ENCODE results near the gene CDKN1C. TPM values are rescaled to one million over a fixed set of nuclear protein-coding genes. Genes with fewer than 3 reads are reported as not detected.

CDKN1C gene
- total RNA-seq, 1 donor from 2014 or later: 2.0 TPM

DNA sequence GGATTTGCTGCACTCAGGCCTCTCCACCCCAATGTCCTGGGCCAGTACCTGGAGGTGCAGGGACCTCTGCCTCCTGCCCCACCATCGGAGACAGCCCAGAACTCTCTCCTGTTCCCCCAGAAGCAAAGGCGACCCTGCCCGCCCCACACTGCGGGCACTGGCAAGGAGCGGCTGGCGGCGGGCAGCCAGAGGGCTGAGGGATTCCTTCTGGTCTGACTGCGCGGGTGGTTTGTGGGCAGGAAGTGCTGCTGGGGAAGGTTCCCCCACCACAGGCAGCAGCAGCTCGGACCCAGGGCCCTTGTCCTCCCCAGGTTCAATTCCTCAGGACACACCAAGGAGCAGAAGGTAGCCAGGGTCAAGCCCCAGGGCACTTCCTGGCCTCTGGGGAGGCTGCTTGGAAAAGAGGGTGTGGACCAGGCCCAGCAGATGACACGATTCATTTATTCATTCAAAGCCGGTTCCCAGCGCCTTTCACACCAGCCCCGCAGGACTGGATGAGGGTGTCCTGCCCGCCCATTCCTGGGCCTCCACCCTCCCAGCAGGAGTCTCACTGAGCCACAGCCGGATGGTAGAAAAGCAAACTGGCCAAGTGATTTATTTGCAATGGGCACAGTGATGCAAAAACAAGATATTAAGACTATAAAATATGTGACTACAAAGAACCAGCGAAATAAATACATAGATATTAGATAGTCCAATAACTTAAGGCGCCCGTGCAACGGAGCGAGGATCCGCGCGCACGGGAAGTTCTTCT is 42.5 kb upstream of the CDKN1C start:
- Mint-ChIP-seq H3K4me3 (peak overlapping the region; percentile 92), H3K36me3 (ENCODE audit: low read depth) (peaks cover 3% of the 10 kb centered on the region), H3K27me3 (peaks cover 18% of the 10 kb centered on the region), H3K27ac (peak overlapping the region; percentile 70), H3K4me1 (peaks cover 26% of the 10 kb centered on the region), H3K9me3 (no peaks in the 10 kb centered on the region)
- intact Hi-C loops (cut with micrococcal nuclease): no loop called here
- no peak for DNase-seq

DNA sequence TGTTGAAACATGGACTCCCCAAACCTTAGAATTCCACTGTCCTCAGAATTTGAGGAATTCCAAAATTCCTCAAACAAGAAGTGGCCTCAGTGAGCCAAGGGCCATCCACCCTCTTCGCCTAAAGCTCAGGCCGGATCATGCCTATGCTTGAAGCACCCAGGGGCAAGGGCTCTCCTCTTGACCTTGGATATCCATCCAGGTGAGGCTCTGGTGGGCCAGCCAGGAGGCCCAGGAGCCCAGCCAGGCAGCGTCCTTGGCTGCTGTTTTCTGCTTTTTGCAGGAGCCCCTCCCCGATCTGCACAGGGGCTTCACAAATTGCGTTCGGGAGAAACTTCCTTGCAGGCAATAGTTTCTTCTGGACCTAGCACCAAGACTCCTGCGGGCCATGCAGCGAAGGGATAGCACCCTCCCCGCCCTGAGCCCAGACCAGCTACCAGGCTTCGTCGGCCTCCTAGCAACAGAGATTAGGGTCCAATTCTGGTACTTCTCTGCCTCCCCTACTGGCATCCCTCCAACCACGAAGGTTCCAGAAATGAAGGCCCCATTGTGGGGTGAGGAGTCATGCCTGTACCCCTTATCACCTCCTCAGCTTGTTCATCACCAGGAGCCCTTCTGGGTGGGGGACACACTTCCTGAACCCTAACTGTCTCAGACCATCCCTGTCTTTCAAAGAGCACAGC is 41.7 kb upstream of the CDKN1C start:
- H3K27me3 Mint-ChIP-seq: peaks cover 18% of the 10 kb centered on the region
- H3K4me3 Mint-ChIP-seq: peak overlapping the region; percentile 92
- peaks cover 20% of the 10 kb centered on the region for H3K4me1 Mint-ChIP-seq
- H3K9me3 Mint-ChIP-seq: no peaks in the 10 kb centered on the region
- H3K36me3 Mint-ChIP-seq (ENCODE audit: low read depth): peaks cover 3% of the 10 kb centered on the region
- DNase-seq: no peak
- no peak overlapping the region for H3K27ac Mint-ChIP-seq
- intact Hi-C loops (cut with micrococcal nuclease): no loop called here

DNA sequence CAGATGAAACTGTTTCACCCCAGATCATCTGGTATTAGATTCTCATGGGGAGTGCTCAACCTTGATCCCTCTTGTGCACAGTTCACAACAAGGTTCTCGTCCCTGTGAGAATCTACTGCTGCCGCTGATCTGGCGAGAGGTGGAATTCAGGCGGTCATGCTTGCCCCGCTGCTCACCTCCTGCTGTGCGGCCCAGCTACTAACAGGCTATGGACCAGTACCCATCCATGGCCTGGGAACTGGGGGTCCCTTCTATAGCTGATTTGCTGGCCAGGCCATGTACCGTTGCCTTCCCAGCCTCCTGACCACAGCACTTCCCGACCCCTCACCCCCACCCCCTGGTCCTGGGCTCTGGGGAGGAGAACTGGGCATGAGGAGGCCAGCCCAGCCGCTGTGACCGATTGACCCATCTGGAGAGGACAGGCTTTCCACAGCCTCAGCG is 41.1 kb upstream of the CDKN1C start:
- Mint-ChIP-seq H3K9me3 (no peaks in the 10 kb centered on the region), H3K36me3 (ENCODE audit: low read depth) (peaks cover 3% of the 10 kb centered on the region), H3K27me3 (peaks cover 18% of the 10 kb centered on the region), H3K4me3 (no peak overlapping the region), H3K4me1 (peaks cover 20% of the 10 kb centered on the region), H3K27ac (no peak overlapping the region)
- no peak for DNase-seq
- intact Hi-C loops (cut with micrococcal nuclease): no loop called here

DNA sequence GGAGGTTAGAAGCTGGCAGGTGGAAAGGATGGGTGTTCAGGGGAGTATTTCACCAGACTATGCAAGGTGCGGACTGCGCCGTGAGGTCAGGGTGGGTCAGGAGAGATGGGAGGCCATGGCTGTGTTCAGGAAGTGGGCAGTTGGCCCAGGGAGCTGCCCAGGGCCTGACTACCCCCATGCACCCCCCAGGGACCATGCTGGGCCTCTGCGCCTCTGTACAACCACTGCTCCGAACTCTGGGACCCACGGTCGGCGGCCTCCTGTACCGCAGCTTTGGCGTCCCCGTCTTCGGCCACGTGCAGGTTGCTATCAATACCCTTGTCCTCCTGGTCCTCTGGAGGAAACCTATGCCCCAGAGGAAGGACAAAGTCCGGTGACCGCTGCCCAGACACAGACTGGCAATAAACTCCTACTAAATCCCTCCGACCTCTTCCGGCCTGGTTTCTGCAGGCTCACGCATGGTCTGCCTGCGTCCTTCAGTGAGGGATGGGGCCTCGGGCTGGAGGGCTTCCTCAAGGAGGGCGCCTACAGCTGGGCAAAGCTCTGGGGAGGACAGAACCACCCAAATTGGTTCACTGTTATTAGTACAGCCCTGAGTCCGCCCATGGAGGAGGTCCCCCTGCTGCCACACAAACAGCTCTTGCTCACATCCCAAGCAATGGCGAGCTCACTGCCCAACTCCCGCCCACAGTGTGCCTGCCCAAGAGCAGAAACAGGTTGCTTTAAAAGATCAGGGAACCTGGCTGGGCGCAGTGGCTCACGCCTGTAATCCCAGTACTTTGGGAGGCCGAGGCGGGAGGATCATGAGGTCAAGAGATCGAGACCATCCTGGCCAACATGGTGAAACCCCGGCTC is 39.5 kb upstream of the CDKN1C start:
- H3K9me3 Mint-ChIP-seq: no peaks in the 10 kb centered on the region
- intact Hi-C loops (cut with micrococcal nuclease): no loop called here

DNA sequence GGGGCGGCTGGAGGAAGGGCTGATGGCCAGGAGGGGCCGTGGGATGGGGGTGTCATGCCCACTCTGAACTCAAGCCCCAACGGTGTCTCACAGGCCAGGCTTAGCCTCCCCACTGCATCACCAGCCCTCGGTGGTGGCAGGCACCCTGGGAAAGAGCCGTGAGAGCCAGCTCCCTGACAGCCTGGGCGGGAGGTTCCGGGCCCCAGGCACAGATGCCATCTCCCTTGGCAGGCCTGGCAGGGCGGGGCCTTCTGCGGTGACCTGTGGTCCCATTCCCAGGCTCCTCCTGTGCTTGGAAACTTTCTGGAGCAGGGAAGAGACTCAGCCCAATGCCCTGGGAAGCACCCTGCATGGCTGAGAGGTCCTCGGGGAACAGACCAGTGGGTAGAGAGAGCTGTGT is 38.8 kb upstream of the CDKN1C start:
- no peak for DNase-seq
- no peaks in the 10 kb centered on the region for H3K9me3 Mint-ChIP-seq
- no peak overlapping the region for H3K4me3 Mint-ChIP-seq
- peaks cover 16% of the 10 kb centered on the region for H3K27me3 Mint-ChIP-seq
- peaks cover 12% of the 10 kb centered on the region for H3K4me1 Mint-ChIP-seq
- intact Hi-C loops (cut with micrococcal nuclease): no loop called here
- no peak overlapping the region for H3K27ac Mint-ChIP-seq
- peaks cover 3% of the 10 kb centered on the region for H3K36me3 Mint-ChIP-seq (ENCODE audit: low read depth)

More for the DNA sequence above, 39.5 kb upstream of the CDKN1C start:
- DNase-seq: no peak
- H3K27ac Mint-ChIP-seq: no peak overlapping the region
- H3K4me1 Mint-ChIP-seq: peaks cover 14% of the 10 kb centered on the region
- peaks cover 18% of the 10 kb centered on the region for H3K27me3 Mint-ChIP-seq
- peaks cover 3% of the 10 kb centered on the region for H3K36me3 Mint-ChIP-seq (ENCODE audit: low read depth)
- no peak overlapping the region for H3K4me3 Mint-ChIP-seq

DNA sequence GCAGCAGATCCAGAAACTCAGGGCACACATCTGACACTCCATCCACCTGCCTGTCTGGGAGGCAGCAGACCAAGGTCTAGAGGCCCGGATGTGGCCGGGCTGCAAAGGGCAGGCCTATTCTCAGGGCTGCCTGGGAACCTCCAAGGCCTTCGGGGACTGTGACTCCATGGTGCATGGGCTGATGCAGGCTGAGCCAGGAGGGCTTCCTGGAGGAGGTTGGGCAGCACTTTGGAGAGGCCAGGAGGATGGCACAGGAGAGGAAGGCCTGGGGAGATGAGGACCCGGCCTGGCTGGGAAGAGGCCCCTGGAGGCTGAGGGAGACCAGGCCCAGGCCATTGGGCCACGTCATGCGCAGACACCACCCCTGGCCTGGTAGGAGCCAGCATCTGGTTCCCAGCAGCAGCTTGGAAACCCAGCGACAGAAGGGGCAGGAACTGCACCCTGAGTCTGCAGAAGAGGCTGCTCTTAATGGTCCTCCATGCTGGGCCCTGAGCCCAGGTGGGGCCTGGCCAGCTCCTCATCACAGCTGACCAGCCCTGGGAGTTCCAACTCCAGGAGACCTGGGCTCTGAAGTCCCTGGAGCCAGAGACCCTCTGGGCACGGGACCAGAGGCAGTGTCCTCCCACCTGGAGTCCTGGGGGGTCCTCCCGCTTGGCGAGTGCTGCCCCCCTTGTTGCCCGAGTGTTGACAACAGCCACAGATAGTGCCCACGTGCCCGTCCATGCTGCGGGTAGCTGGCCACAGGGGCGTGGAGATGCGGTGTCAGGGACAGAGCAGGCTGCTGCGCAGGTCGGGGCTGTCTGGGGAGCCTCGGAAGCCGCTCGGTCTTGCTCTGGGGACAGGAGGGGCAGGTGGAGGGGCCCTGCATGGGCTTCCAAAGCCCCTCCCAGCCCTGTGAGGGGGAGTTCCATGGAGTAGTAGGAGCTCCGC is 38.1 kb upstream of the CDKN1C start:
- peaks cover 14% of the 10 kb centered on the region for H3K27me3 Mint-ChIP-seq
- peaks cover 2% of the 10 kb centered on the region for H3K36me3 Mint-ChIP-seq (ENCODE audit: low read depth)
- H3K4me3 Mint-ChIP-seq: no peak overlapping the region
- H3K27ac Mint-ChIP-seq: no peak overlapping the region
- H3K4me1 Mint-ChIP-seq: peaks cover 9% of the 10 kb centered on the region
- intact Hi-C loops (cut with micrococcal nuclease): no loop called here
- DNase-seq: no peak
- H3K9me3 Mint-ChIP-seq: no peaks in the 10 kb centered on the region

DNA sequence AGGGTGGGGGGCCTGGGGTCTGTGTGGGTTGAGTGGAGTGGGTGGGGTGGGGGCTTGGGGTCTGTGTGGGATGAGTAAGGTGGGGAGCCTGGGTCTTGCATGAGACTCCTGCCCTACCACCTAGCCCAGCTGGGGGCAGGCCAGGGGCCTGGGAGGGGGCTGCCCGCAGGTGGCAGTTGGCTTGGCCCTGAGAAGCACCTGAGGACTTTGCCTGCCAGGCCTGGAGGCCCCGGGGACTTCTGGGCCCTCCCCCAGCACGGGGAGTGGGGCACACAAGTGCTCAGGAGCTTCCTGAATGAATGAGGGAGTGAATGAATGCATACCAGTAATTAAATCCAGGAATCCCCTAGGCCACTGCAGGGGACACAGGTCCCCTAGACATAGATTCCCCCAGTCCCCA is 37.1 kb upstream of the CDKN1C start:
- no peak for DNase-seq
- Mint-ChIP-seq H3K4me3 (no peak overlapping the region), H3K4me1 (peaks cover 2% of the 10 kb centered on the region), H3K9me3 (no peaks in the 10 kb centered on the region), H3K27ac (no peak overlapping the region), H3K36me3 (ENCODE audit: low read depth) (no peaks in the 10 kb centered on the region), H3K27me3 (peaks cover 8% of the 10 kb centered on the region)
- intact Hi-C loops (cut with micrococcal nuclease): no loop called here

DNA sequence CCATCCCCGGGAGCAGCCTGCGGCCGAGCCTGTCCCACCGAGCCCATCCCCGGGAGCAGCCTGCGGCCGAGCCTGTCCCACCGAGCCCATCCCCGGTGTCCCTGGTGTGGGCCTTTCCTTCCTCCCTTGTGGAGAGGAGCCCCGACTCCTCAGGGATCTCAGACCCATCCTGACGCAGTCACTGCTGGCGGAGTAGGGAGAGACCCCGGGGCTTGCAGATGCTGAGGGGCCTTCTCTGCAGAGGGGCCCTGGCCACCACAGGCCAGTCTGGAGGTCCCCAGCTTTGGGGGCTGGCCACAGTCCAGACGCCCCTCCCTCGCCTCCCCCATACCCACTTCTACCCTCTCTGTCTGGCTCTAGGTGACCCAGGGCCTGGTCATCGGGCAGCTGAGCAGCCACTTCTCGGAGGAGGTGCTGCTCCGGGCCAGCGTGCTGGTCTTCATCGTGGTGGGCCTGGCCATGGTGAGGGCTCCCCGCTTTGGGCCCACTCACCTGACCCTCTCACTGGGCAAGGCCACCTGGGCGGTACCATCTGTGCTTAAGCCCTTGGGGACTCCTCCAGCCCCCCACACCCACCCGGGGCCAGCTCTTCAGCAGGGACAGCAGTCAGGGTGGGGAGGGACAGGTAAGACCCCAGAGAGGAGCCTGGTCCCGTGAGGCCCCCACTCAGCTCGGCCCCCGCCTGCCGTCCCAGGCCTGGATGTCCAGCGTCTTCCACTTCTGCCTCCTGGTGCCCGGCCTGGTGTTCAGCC is 36.3 kb upstream of the CDKN1C start:
- Mint-ChIP-seq H3K4me3 (no peak overlapping the region), H3K27ac (no peak overlapping the region), H3K4me1 (no peaks in the 10 kb centered on the region), H3K36me3 (ENCODE audit: low read depth) (no peaks in the 10 kb centered on the region), H3K27me3 (peaks cover 4% of the 10 kb centered on the region), H3K9me3 (no peaks in the 10 kb centered on the region)
- intact Hi-C loops (cut with micrococcal nuclease): no loop called here
- DNase-seq: no peak

DNA sequence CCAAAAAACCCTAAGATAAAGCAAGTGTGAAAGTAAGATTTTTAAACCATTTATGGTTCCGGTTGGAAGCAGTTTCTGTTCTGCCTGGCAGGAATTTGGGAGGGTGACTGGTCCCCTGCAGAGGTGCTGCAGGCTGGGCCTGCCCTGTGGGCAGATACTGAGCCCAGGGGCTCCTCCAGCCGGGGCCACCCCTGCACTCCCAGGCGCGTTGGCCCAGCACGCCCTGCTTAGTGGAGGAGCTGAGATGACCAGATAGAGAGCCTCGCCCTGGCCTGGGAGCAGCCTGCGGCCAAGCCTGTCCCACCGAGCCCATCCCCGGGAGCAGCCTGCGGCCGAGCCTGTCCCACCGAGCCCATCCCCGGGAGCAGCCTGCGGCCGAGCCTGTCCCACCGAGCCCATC is 35.7 kb upstream of the CDKN1C start:
- H3K27me3 Mint-ChIP-seq: peaks cover under 1% of the 10 kb centered on the region
- DNase-seq: no peak
- no peaks in the 10 kb centered on the region for H3K9me3 Mint-ChIP-seq
- intact Hi-C loops (cut with micrococcal nuclease): no loop called here
- no peak overlapping the region for H3K27ac Mint-ChIP-seq
- H3K36me3 Mint-ChIP-seq (ENCODE audit: low read depth): no peaks in the 10 kb centered on the region
- no peak overlapping the region for H3K4me3 Mint-ChIP-seq
- H3K4me1 Mint-ChIP-seq: no peaks in the 10 kb centered on the region

DNA sequence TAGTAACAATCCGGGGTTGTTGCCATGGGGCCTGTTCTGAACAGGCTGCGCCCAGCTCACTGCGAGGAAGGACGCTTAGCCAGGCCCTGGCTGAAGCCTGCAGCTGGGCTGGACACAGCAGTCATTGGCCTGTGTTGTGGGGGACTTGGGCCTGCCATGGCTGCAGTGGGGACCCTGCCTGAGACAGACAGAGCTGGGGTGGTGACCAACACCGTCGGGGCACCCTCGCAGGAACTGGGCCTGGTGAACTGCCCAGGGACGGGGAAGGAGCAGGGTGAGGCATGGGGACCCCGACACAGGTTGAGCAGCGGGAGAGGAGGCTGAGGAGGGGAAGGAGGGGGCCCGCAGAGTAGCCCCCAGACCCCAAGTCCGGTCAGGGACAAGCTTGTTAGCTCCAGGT is 34.8 kb upstream of the CDKN1C start:
- no peak overlapping the region for H3K4me3 Mint-ChIP-seq
- intact Hi-C loops (cut with micrococcal nuclease): no loop called here
- DNase-seq: no peak
- no peaks in the 10 kb centered on the region for H3K9me3 Mint-ChIP-seq
- no peaks in the 10 kb centered on the region for H3K27me3 Mint-ChIP-seq
- no peak overlapping the region for H3K27ac Mint-ChIP-seq
- no peaks in the 10 kb centered on the region for H3K4me1 Mint-ChIP-seq
- H3K36me3 Mint-ChIP-seq (ENCODE audit: low read depth): no peaks in the 10 kb centered on the region

DNA sequence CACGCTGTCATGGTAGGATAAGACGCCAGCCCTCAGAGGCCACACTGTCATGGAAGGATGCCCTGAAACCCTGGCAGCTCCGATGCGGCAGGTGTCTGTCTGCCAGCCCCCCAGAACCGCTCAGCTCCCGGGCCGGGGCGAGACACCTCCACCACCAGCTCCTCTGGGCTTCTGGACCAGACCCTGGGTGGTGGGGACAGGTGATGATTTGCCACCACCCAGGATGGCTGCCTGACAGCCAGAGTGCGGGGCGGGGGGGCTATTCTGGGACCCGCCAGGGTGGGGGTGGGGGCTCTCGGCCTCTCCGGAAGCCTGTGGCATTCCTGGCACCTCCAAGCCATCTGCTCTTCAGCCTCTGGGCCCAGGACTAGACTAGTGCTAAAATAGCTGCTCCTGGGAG is 34.3 kb upstream of the CDKN1C start:
- Mint-ChIP-seq H3K9me3 (no peaks in the 10 kb centered on the region), H3K4me3 (no peak overlapping the region), H3K27ac (no peak overlapping the region), H3K36me3 (ENCODE audit: low read depth) (no peaks in the 10 kb centered on the region), H3K4me1 (no peaks in the 10 kb centered on the region), H3K27me3 (no peaks in the 10 kb centered on the region)
- DNase-seq: no peak
- intact Hi-C loops (cut with micrococcal nuclease): no loop called here

DNA sequence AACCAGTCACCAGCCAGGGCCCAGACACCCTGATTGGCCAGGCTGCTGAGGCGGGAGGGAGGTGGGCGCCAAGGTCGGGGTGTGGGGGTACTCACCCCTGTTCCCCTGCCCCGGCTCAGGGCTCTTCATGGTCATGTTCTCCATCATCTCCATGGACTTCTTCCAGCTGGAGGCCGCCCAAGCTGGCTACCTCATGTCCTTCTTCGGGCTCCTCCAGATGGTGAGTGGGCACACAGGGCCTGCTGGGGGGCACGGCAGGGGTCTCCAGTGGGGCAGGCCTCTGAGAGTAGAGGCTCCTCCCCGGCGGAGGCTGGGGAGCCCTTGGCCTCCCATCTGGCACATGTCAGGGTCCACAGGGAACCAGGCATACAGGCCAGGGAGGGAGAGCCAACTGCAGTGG is 33.6 kb upstream of the CDKN1C start:
- intact Hi-C loops (cut with micrococcal nuclease): no loop called here
- Mint-ChIP-seq H3K4me1 (no peaks in the 10 kb centered on the region), H3K4me3 (no peak overlapping the region), H3K27ac (no peak overlapping the region), H3K27me3 (no peaks in the 10 kb centered on the region), H3K36me3 (ENCODE audit: low read depth) (no peaks in the 10 kb centered on the region), H3K9me3 (no peaks in the 10 kb centered on the region)
- DNase-seq: no peak

Measured in activated CD4-positive, alpha-beta T cell treated with anti-CD3 and anti-CD28 coated beads, Interleukin-2, amount 10 ng/mL, durations not matched to agents 24 days and 14 days (primary cell).